HEK293 (cell line): ENCODE data around the gene SP9.
A peak's percentile ranks its signal among the peaks of the same experiment; 100 is the strongest.

Experiments used
- CTCF ChIA-PET: fragments of 350-600 bp; formaldehyde crosslinking; extraction: SDS; loops from one replicate; lab custom pipeline; 2021; ENCODE audit warnings: antibody characterized with exemption; lab: Yijun Ruan, JAX
- POLR2A ChIA-PET: fragments of 300-600 bp; formaldehyde crosslinking; extraction: SDS; loops from one replicate; lab custom pipeline; 2020; ENCODE audit warnings: antibody characterized with exemption, inconsistent platforms; lab: Yijun Ruan, JAX
- H3K27ac ChIP-seq: fragments of 200-500 bp; sonication (Bioruptor generic); 2 replicates; pipeline ENCODE4 v1.5.1; 2014; ENCODE audit warnings: low read depth, low read length, control low read depth, inconsistent platforms; ENCODE audit errors: extremely low read depth
- H3K36me3 ChIP-seq, 2 experiments: fragments of 200-500 bp in 1 of 2; sonication (Bioruptor generic) in 1 of 2; 1 replicate in 1 of 2; 2 replicates in 1 of 2; pipeline ENCODE4 v1.5.1; 2014 to 2017; ENCODE audit warnings: inconsistent platforms in 2 of 2, low read length in 2 of 2; ENCODE audit not compliant: control insufficient read depth in 2 of 2, insufficient read depth in 1 of 2
- H3K4me1 ChIP-seq: fragments of 200-500 bp; sonication (Bioruptor generic); 2 replicates; pipeline ENCODE4 v1.5.1; 2014; ENCODE audit warnings: mild to moderate bottlenecking, low read length, inconsistent platforms; ENCODE audit not compliant: control insufficient read depth, insufficient read depth
- H3K4me3 ChIP-seq: 2 replicates; pipeline ENCODE4 v1.5.1; 2011; ENCODE audit warnings: low read depth, mild to moderate bottlenecking, control low read depth, low read length, moderate library complexity
- H3K9me3 ChIP-seq: fragments of 200-500 bp; sonication (Bioruptor generic); 2 replicates; pipeline ENCODE4 v1.5.1; 2014; ENCODE audit warnings: low read depth, low read length, inconsistent platforms; ENCODE audit not compliant: control insufficient read depth, insufficient read depth
- PRDM6 ChIP-seq: fragments of 450-650 bp; formaldehyde crosslinking; IDR thresholded peaks from 2 replicates; pipeline ENCODE4 v1.5.1; 2017; ENCODE audit warnings: missing biosample characterization, missing genetic modification characterization
- ZNF324 ChIP-seq: fragments of 450-650 bp; formaldehyde crosslinking; IDR thresholded peaks from 2 replicates; pipeline ENCODE4 v1.5.1; 2016; ENCODE audit warnings: missing biosample characterization, missing genetic modification characterization
- ZNF335 ChIP-seq: fragments of 450-650 bp; formaldehyde crosslinking; conservative IDR thresholded peaks from 2 replicates; pipeline ENCODE4 v1.5.1; 2016; ENCODE audit warnings: missing biosample characterization, missing genetic modification characterization
- ZNF629 ChIP-seq: fragments of 450-650 bp; formaldehyde crosslinking; IDR thresholded peaks from 2 replicates; pipeline ENCODE4 v1.5.1; 2017; ENCODE audit warnings: missing biosample characterization, missing genetic modification characterization
- ZNF654 ChIP-seq: fragments of 450-650 bp; formaldehyde crosslinking; IDR thresholded peaks from 2 replicates; pipeline ENCODE4 v1.5.1; 2016; ENCODE audit warnings: low read depth, missing biosample characterization, missing genetic modification characterization
- ZNF747 ChIP-seq: fragments of 450-650 bp; formaldehyde crosslinking; IDR thresholded peaks from 2 replicates; pipeline ENCODE4 v1.5.1; 2016; ENCODE audit warnings: missing biosample characterization, missing genetic modification characterization
- TF ChIP-seq, protein P1 (sequence below): fragments of 450-650 bp; formaldehyde crosslinking; IDR thresholded peaks from 2 replicates; pipeline ENCODE4 v1.5.1; 2016; ENCODE audit warnings: missing biosample characterization, missing genetic modification characterization, borderline replicate concordance
- TF ChIP-seq, protein P2 (sequence below): fragments of 450-650 bp; formaldehyde crosslinking; IDR thresholded peaks from 2 replicates; pipeline ENCODE4 v1.5.1; 2016; ENCODE audit warnings: missing biosample characterization, missing genetic modification characterization

SP9 gene

DNA sequence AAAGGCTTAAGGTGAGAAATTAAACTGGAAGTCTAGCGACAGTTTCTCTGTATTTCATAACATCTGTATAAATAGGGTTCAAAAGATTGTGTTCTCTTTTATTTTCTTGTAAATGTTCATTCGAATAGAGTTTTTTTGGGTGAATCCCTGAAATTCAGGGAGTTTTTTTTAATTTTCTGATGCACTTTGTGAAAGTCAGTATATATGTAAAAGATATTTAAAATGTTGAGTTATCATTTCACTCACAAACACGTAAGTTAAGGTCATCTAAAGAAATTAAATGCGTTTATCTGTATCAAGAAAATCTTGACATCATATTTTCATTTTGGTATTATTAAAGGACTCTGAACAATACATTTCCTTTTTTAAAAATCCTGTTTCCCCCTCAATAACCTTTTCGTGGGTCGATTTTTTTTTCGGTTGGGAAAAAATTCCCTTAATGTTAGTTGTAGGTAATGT lies 3.4 kb downstream of the SP9 start:
- CTCF ChIA-PET: interaction anchor here (0.5 to 1.1 kb wide), 2 partner anchors 89 to 1407 kb away, joined by 3 read pairs; no protein-coding TSS in a partner anchor
- no peaks in the 10 kb centered on the region for H3K9me3 ChIP-seq
- POLR2A ChIA-PET: interaction anchor here (0.6 to 1.2 kb wide), 2 partner anchors 104 to 372 kb away, joined by 3 read pairs; no protein-coding TSS in a partner anchor
- TF ChIP-seq ZNF747 (tag by site-specific recombination) (no peak), PRDM6 (0 out of 2 replicates have a peak, but pooled peaks have one; percentile 36)
- H3K36me3 ChIP-seq: no peaks in the 10 kb centered on the region
- H3K4me3 ChIP-seq: peak overlapping the region; percentile 79
- H3K4me1 ChIP-seq: no peaks in the 10 kb centered on the region
- peak overlapping the region; percentile 98 for H3K27ac ChIP-seq

GRCh38 chr2:174338671-174339560 lies 4.2 kb downstream of the SP9 start:
- no peak overlapping the region for H3K27ac ChIP-seq
- no peaks in the 10 kb centered on the region for H3K36me3 ChIP-seq
- POLR2A ChIA-PET: interaction anchor here (1.2 kb wide), 1 partner anchor 373 kb away, joined by 3 read pairs; no protein-coding TSS in a partner anchor
- H3K4me3 ChIP-seq: peak overlapping the region; percentile 12
- no peaks in the 10 kb centered on the region for H3K9me3 ChIP-seq
- H3K4me1 ChIP-seq: no peaks in the 10 kb centered on the region
- CTCF ChIA-PET: interaction anchor here (0.5 to 0.6 kb wide), 3 partner anchors 15 to 1407 kb away, joined by 3 to 4 read pairs (median 3); no protein-coding TSS in a partner anchor
- TF ChIP-seq ZNF324 (no peak), ZNF335 (tag by site-specific recombination) (peak; percentile 13; the same call in 1 of the 2 replicates), ZNF654 (tag by site-specific recombination) (no peak), ZNF629 (tag by site-specific recombination) (no peak)
- TF ChIP-seq, protein P1, sequence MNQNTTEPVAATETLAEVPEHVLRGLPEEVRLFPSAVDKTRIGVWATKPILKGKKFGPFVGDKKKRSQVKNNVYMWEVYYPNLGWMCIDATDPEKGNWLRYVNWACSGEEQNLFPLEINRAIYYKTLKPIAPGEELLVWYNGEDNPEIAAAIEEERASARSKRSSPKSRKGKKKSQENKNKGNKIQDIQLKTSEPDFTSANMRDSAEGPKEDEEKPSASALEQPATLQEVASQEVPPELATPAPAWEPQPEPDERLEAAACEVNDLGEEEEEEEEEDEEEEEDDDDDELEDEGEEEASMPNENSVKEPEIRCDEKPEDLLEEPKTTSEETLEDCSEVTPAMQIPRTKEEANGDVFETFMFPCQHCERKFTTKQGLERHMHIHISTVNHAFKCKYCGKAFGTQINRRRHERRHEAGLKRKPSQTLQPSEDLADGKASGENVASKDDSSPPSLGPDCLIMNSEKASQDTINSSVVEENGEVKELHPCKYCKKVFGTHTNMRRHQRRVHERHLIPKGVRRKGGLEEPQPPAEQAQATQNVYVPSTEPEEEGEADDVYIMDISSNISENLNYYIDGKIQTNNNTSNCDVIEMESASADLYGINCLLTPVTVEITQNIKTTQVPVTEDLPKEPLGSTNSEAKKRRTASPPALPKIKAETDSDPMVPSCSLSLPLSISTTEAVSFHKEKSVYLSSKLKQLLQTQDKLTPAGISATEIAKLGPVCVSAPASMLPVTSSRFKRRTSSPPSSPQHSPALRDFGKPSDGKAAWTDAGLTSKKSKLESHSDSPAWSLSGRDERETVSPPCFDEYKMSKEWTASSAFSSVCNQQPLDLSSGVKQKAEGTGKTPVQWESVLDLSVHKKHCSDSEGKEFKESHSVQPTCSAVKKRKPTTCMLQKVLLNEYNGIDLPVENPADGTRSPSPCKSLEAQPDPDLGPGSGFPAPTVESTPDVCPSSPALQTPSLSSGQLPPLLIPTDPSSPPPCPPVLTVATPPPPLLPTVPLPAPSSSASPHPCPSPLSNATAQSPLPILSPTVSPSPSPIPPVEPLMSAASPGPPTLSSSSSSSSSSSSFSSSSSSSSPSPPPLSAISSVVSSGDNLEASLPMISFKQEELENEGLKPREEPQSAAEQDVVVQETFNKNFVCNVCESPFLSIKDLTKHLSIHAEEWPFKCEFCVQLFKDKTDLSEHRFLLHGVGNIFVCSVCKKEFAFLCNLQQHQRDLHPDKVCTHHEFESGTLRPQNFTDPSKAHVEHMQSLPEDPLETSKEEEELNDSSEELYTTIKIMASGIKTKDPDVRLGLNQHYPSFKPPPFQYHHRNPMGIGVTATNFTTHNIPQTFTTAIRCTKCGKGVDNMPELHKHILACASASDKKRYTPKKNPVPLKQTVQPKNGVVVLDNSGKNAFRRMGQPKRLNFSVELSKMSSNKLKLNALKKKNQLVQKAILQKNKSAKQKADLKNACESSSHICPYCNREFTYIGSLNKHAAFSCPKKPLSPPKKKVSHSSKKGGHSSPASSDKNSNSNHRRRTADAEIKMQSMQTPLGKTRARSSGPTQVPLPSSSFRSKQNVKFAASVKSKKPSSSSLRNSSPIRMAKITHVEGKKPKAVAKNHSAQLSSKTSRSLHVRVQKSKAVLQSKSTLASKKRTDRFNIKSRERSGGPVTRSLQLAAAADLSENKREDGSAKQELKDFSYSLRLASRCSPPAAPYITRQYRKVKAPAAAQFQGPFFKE (tag by site-specific recombination): no peak
- TF ChIP-seq, protein P2, sequence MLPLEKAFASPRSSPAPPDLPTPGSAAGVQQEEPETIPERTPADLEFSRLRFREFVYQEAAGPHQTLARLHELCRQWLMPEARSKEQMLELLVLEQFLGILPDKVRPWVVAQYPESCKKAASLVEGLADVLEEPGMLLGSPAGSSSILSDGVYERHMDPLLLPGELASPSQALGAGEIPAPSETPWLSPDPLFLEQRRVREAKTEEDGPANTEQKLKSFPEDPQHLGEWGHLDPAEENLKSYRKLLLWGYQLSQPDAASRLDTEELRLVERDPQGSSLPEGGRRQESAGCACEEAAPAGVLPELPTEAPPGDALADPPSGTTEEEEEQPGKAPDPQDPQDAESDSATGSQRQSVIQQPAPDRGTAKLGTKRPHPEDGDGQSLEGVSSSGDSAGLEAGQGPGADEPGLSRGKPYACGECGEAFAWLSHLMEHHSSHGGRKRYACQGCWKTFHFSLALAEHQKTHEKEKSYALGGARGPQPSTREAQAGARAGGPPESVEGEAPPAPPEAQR (tag by site-specific recombination): no peak
